GM19193 (cell line): ENCODE results near the gene ETNPPL.

Experiments
- POLR2A ChIP-seq: IDR thresholded peaks from 4 replicates; pipeline ENCODE4 v1.6.1; 2011; ENCODE audit not compliant: insufficient read depth, insufficient read length; ENCODE audit errors: extremely low read depth

The ETNPPL gene

DNA sequence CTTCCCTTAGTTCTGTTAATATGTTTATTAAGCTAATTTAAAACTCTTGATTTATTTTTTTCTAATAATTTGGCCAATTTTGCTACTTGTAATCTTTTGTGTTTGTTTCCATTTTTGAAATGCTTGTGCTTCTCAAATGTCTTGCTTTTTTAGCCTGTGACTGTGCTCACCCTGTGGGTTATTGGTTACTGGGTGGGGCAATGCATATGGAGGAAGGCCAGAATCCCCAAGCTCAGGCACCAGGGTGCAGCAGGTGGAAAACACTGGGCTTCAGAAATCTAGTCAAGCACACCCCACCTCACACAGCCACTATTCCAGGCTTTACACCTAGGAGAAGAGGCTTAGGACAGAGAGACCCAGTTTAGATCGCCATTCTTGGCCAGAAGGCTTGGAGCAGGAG lies 33.1 kb downstream of the ETNPPL start:
- TF ChIP-seq POLR2A: no peak

DNA sequence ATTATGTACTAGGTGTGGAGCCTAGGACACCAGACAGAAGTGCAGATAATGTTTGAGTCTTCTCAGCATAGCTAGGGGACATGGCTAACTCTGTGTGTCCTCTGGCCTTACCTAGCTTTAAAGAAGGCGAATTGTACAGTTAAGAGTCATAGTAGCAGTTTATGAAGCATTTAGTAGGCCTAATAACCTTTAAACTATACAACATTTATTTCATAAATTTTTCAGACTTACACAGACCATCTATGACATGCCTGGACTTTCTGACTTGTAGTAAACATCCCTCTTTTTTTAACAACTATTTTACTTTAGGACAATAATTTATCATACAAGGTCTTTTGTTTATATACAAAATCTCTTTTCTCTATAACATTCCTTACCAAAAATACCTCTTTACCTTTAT lies 37.4 kb downstream of the ETNPPL start:
- no peak for TF ChIP-seq POLR2A

DNA sequence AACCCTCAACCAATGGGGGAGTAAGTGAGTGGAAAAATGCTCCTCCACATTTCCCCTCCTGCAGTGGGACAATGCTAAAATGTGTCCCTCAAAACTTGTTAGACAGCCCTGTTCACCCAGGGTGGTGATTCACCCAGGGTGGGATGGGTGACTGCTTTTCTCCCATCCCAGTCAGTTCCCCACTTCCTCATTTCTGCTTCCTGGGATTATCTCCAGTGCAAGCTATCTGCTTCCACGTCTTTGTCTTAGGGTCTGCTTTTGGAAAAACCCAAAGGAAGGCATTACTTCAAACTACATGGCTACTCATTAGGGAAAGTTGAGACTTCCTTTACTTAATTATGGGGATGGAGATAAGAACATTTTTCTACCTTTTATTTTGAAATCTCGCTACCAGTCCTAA lies 45.5 kb downstream of the ETNPPL start:
- TF ChIP-seq POLR2A: no peak

DNA sequence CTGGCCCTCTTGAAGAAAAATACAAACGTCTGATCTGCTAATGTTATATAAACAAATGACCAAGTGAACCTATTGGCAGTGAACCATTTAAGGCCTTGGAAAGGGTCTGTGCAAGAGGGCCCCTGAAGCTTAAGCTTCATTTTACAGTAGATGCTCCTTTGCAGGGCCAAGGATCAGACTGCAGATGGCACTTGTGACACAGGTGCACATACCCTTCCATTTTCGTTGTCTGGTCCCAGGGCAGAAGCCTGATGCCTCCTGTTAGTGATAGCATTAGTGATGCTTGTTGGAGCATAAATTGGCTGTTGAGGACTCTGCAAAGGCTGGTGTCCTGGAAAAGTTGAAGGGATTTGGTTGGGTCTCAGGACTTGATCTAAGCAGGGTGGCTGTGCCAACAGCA lies 46.5 kb downstream of the ETNPPL start:
- TF ChIP-seq POLR2A: no peak

DNA sequence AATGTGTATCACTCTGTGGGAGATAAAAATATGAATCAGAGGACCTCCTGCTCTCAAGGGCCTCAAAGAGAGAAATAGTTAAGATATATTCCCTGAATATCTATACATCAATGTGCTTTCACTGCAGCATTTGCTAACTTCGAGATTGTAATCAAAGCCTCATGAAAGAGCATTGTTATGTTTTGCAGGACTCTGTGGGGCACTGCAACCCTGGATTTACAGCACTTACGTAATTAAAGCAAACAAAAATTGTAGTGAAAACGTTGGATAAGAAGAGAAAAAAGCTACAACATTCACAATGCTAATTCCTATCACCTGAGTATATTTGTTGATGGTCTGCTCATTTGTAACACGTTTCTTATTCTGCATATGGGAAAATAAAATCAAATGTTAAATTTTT lies 48.0 kb downstream of the ETNPPL start:
- TF ChIP-seq POLR2A: no peak

GRCh38 chr4:108709722-108710121 lies 53.1 kb downstream of the ETNPPL start:
- TF ChIP-seq POLR2A: no peak

- TF ChIP-seq POLR2A: no peak
Observed at GRCh38 chr4:108709234-108709633, 53.6 kb downstream of the ETNPPL start.

- no peak for TF ChIP-seq POLR2A
Observed at GRCh38 chr4:108706289-108706688, 56.6 kb downstream of the ETNPPL start.

DNA sequence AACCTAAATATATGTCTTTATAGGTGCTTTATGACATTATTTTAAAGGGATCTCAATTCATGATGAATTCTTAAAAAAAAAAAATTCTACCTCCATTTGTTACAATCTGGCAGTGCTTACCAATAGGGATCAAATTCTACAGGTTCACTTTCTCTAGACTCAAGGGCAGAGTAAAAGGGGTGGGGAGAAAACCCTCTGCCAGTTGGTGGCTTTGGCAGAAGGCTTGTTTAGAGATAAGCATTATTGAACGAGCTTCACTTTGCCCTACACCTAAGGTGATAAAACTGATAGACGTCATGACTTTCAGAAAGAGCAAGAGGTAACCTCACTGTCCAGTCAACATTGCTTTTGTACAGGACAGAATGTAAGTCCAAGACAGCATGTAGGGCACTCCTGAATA lies 58.9 kb downstream of the ETNPPL start:
- no peak for TF ChIP-seq POLR2A

GRCh38 chr4:108703370-108703769 lies 59.5 kb downstream of the ETNPPL start:
- no peak for TF ChIP-seq POLR2A

- TF ChIP-seq POLR2A: no peak
Observed at GRCh38 chr4:108702960-108703359, 59.9 kb downstream of the ETNPPL start.

GRCh38 chr4:108700081-108700757 lies 62.6 kb downstream of the ETNPPL start:
- TF ChIP-seq POLR2A: no peak

GRCh38 chr4:108696160-108696559 lies 66.7 kb downstream of the ETNPPL start:
- no peak for TF ChIP-seq POLR2A

DNA sequence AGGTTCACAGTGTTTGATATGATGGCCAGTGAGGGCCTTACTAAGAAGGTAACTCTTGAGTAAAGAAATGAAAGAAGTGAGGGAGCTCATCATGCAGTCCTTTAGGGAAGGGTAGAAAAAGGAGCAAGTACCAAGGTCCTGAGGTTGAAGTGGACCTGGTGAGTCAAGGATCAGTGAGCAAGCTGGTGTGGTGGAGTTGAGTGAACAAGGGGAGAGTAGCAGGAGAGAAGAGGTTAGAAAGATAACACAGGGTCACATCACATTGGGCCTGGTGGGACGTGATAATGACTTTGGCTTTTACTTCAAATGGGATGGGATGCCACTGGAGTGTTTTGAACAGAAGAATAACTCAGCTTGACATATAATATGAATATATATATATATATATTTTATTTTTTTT lies 67.8 kb downstream of the ETNPPL start:
- TF ChIP-seq POLR2A: no peak

DNA sequence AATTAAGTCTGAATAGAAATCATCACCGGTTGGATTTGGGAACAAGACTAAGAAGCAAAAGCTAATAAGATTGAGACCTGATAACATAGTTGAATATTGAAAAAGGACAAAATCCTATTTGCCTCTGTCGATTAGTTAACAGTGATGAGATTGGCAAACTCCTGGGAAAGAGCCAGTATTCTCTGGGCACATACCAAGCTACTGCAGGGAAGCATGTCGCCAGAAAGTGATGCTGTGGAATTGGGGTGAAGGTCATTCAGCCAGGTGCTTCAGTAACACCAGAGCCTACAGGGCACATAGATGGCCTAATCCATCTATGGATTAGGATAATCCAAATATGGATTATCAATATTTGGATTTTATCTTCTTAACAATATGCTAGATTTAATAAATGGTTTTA lies 68.4 kb downstream of the ETNPPL start:
- TF ChIP-seq POLR2A: no peak

DNA sequence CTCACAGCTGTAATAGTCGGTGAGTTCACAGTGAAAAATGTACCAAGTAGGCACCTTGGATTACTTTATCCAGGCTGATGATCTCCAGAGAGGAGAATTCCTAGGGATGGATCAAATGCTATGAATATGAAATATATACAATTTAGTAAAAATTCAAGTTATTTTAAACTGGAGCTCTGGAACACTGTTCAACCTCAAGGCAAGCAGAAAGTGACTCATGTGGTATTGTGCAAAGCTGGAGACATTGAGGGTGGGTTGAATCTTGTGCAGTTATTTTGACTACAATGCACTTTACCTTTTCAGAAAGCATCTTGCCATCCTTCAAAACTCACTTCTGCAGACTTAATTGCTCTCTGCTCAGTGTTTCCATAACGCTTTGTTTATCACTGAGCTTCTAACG lies 69.0 kb downstream of the ETNPPL start:
- TF ChIP-seq POLR2A: no peak

DNA sequence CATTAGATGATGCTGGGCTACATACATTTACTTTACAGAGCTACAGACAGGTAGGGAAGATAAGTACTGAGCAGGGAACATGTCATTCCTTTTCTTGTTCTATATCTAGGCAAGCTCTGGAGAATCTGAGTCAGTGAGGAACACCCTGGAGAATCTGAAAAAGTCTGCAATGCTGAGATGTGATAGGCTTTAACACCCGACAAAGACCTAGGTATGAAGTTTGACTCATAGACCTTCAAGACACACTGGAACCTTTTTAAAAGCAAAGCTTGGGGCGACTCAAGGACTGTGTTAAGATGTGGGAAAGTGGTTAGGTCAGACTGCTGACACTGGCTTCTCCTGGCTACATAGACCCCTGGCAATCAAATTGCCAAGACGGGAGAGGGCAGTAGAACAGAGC lies 69.6 kb downstream of the ETNPPL start:
- TF ChIP-seq POLR2A: no peak
